Prostate gland (tissue), 2 donors: Measurements from ENCODE around the gene ZMYND10.

Source experiments
- CTCF ChIP-seq, 4 experiments: fragments of 200-600 bp in 2 of 4; fragments of 450-650 bp in 2 of 4; sonication (generic) in 2 of 4; IDR thresholded peaks; 1 replicate in 3 of 4; 2 replicates in 1 of 4; pipeline ENCODE4 v1.5.1; 2016 to 2019; ENCODE audit warnings: antibody characterized with exemption in 4 of 4, mild to moderate bottlenecking in 2 of 4, moderate library complexity in 2 of 4
- POLR2A ChIP-seq: fragments of 450-650 bp; IDR thresholded peaks from one replicate; pipeline ENCODE4 v1.6.1; 2016; ENCODE audit warnings: antibody characterized with exemption, mild to moderate bottlenecking
- POLR2AphosphoS5 ChIP-seq: sonication (generic); formaldehyde crosslinking; IDR thresholded peaks from one replicate; pipeline ENCODE4 v1.6.1; 2017; ENCODE audit warnings: antibody characterized with exemption

DNA sequence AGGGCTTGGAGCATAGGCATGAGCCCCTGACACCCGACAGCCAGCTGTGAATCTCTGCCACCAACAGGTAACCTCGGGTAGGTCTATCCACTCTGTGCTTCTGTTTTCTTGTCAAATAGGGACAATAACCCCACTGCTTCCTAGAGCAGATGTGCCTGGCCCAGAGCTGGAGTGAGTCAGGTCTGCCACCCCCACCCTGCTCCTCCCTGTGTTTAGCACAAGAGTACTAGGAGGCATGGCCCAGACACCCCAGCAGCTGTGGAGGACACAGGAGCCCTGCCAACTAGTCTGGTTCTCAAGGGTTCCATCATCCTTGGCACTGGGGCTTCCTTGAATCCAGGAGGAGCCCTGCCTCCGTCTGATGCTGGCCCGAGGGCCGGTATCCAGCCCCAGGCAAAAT, 47.5 kb upstream of the ZMYND10 start:
- TF ChIP-seq CTCF (IDR thresholded peaks at IDR 0.05), result no peak
- no peak for TF ChIP-seq POLR2AphosphoS5
- no peak for TF ChIP-seq POLR2A
